Amygdala (tissue), 56 donors: ENCODE measurements around the gene LFNG.

Experiments used
- DNase-seq, 56 donors: peaks; one replicate each; lab custom pipeline; 2025; lab: John Stamatoyannopoulos, UW

Gene LFNG

DNA sequence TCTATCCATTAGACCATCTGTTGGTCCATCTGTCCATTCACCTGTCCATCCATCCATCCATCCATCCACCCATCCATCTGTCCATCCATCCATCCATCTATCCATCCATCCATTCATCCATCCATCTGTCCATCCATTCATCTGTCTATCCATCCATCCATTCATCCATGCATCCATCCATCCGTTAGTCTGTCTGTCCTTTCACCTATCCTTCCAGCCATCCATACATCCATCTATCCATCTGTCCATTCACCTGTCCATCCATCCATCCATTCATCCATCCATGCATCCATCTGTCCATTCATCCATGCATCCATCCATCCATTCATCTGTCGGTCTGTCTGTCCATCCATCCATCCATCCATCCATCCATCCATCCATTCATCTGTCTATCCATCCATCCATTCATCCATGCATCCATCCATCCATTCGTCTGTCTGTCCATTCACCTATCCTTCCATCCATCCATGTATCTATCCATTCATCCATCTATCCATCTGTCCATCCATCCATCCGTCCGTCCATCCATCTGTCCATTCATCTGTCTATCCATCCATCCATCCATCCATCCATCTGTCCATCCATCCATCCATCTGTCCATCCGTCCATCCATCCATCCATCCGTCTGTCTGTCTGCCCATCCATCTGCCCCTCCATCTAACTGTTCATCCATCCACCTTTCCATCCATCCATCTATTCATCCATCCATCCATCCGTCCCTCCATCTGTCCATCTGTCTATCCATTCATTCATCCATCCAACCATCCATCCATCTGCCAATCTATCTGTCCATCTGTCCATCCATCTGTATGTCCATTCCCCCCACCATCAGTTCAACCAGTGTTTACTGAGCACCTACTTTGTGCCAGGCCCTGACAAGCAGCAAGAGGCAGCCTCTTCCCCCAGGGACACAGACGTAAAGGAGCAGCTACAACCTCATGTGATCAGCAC, 4.8 kb upstream of the LFNG start:
- no peak for DNase-seq

DNA sequence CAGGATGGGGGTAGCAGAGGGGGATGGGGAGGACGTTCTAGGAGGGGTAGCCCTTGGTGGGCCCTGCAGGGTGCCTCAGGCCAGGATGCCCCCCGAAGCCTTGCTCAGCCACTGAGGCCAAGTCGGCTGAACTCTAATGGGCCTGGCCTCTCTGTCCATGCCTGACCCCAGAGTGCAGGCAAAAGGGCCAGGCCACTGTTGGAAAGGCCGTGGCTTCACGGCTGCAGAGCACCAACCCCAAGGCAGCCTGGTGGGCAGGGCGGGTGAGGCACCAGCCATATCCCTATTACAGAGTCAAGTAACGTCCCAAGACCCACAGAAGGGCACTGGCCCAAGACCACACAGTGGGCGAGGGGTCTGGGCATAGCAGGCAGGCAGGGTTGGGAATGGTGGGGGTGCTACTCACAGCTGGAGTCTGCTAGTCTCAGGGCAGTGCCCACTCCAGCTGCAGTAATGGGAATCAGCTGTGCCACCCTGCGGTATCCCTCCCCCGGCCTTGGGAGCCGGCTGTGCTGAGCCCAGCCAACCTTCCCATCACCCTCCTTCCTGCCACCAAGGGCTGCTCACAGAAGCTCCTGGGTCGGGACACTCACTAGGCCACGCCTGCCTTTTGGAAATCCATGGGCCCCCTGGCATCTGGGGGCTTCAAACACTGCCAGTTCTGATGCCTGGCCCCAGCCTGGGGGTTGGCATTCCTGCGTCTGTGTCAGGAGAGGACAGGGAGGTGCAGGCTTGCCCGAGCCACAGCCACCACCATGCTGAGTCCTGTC, 4.0 kb upstream of the LFNG start:
- DNase-seq = no peak

DNA sequence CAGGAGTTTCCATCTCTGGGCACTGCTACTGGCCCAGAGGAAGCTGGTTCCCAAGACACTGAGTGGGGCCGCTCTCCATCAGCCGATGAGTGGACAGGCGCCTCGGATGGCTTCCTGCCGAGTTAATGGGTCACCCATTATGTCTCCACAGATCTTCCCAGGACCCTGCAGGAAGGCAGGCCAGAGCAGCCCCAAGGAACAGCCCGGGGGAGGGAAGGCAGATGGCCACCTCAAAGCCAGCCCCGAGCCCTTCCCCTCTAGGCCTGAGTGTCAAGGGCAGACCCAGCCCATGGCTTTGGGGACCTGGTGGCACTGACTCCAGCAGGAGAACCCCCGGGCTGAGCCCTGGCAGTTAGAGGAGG, 3.4 kb upstream of the LFNG start:
- no peak for DNase-seq

DNA sequence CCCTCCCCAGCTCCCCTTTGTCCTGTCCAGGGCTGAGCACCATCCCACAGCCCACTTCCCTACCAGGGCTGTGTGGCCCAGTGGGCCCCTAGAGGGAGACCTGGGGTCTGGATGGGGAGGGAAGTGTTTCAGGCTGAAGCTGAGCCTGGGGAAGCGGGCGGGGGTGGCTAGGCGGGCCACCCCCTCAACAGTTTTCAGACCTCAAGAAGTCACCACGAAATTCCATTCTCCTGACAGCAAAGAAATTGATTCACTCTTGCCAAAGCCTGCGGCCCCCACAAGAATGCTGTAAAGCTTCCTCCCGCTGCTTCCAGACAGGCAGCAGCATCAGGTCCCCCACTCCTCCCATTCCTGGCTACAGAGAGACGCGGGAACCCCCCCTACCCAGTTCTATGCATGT, 2.5 kb upstream of the LFNG start:
- DNase-seq = no peak

DNA sequence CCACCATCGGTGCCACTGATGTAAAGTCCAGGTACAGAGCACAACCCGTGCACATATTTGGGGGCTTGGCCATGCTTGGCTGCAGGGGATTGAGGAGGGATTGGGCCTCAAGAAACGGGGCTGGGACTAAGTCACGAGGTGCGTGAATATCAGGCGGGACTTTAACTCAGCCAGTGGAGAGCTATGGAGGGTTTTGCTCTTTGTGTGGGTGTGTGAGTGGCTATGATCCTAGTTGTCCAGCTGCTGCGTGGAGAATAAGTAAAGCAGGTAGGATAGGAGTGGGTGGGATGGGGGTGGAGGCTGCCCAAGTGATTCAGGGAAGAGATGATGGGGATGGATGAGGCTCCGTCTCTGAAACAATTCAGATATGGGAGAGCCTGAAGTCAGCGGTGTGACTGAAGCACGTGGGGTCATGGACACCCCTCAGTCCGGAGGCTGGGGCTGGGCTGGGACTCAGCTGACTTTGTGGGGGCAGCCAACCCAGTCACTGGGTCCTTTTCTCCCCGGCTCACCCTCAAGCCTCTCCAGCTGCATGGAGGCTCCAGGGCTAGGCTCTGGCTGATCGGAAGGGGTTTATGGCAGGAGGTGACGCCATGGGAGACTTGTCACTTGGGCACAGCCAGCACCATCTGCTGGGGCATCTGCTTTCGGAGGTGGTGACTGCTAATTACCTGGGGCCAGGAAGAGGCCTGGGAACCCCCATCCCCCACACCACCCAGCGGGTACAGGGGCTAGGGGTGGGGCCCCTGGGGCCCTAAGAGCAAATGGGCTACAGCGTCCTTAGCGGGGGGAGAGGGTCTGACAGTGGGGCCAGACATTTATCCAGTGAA, 1.7 kb upstream of the LFNG start:
- no peak for DNase-seq

DNA sequence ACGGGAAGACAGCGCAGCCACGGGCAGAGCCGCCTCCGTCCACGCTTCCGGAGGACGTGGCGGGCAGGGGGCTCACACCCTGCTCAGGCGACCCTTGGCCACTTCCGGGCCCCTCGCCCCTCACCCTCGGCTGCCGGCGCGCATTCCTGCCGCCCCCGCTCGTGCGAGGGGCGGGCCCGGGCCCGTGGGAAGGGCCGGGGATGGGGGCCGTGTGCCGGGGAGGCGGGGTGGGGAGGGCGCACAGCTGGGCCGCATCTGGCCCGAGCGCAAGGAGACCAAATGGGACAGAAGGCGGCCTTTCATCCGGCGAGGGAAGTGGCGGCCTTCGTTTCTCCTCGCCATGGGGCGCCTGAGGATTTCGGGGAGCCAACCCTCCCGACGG, 846 bp upstream of the LFNG start:
- DNase-seq = no peak

DNA sequence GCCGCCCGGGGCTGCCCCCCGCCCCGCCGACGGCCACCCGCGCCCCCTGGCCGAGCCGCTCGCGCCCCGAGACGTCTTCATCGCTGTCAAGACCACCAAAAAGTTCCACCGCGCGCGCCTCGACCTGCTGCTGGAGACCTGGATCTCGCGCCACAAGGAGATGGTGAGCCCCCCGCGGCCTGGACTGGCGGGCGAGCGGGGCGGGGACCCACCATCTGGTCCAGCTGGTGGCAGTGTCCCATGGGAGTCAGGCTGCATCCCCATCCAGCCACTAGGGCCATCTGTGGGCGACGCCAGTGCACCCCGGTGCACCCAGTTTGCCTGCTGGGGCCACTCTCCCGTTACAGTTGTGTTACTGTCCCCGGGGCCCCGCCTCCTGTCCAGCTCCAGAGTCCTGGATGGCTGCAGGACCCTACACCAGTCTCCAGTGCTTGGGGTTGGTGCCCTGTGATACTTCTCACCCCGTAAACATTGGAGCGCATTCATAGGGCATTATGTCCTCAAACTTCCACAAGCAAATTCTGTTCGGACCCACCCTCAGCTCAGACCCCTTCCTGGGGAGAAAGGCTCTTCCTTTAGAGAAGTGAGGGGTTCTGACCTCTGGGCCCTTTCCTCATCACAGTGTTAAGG, 672 bp downstream of the LFNG start:
- DNase-seq = peak in 5 of 56 donors; percentile 24 to 45 (median 37)

DNA sequence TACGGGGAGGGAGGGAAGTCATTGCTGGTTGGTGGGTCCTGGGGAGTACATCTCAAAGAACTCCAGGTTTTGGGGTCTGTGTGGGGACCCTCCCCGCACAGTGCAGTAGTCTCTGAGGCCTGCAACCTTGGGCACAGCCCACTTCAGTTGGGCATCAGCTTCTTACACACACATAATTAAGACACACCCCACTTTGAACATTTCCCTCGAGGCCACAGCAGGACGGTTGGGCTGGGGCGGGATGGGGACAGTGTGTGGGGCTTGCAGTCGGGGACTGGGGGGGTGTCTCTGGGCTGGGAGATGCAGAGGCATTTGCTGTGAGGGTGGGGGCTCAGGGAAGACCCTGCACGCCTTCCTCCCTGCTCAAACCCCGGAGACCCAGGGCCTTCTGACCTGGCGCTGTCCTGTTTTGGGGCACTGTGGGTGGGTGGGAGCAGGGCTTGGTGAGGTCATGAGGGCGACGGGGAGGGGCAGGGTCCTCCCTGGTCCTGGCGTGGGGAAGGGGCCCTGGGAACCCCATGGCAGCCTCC, 1.3 kb downstream of the LFNG start:
- peak in 1 of 56 donors; percentile 38 for DNase-seq

DNA sequence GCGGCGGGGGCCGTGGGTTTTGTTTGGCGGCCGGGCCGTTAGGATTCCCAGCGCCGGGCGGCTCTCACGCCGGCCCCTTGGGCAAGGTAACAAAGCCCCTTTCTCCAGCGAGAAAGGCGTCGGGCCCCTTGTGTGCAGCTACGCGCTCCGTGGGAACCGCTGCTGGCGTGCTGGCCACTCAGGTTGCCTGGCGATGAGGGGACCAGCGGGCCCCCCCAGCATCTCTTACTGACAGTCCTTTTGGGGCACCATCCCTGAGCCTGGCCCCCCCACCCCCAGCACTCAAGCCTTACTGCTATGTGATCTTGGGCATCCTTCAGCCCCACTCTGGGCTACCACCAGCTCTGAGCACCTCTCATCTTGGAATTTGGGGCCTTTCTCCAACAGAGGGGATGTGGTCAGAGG, 1.8 kb downstream of the LFNG start:
- DNase-seq = peak in 5 of 56 donors; percentile 14 to 40 (median 35)

DNA sequence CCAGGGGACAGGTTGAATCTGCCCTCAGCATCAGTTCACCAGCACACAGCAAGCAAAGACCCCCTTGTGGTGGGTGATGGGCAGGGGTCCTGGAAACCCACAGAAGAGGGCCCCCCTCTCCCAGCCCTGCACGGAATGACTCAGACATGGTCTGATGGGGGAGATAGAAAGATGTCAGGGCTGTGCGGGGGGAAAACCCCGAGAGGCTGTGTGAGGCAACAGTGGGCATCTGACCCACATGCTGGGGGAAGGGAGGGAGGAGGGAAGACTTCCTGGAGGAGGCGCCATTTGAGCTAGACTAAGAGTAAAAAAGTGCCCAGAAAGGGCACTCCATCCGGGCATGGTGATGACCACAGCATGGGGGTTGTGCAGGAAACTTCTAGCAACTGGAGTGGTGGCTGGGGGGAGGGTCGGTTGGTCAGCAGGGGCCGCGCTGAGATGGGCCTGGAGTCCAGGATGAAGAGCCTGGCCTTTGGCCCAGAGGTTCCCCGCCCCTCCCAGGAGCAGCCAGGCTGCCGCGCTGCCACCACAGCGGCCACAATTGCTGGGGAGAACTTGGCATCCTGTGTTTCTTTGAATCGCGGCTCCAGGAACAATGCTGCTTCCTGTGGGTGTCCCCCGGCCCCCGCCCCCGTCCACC, 2.5 kb downstream of the LFNG start:
- peak in 13 of 56 donors; percentile 18 to 58 (median 32) for DNase-seq

DNA sequence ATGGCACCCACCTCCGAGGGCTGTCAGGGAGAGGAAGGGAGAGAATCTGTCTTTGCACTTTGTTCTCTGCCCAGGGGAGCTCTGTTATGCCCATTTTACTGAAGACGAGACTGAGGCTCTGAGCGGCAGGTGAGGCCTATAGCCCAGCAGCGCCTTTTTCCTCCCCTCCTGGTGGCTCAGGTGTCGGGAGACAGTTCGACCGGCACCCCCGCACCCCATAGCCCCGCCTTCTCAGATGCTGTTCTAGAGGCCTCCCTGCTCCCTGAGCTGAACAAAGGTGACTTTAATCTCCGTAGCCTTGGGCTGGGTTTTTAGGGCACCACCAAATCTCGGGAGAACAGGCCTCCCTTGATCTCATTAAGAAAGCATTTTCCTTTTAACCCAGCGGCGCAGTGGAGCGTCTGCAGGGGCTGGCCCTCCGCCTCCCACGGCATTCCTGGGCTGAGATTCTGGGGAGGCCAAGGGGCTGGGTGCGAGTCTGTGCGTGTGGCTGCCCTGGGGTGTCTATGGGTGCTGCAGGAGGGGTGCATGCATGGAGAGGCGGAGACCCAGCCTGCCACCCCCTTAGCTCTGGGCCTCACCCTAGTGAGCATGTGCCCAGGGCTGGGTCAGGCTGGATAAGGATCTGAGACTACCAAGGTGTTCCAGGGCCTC, 3.3 kb downstream of the LFNG start:
- no peak for DNase-seq

DNA sequence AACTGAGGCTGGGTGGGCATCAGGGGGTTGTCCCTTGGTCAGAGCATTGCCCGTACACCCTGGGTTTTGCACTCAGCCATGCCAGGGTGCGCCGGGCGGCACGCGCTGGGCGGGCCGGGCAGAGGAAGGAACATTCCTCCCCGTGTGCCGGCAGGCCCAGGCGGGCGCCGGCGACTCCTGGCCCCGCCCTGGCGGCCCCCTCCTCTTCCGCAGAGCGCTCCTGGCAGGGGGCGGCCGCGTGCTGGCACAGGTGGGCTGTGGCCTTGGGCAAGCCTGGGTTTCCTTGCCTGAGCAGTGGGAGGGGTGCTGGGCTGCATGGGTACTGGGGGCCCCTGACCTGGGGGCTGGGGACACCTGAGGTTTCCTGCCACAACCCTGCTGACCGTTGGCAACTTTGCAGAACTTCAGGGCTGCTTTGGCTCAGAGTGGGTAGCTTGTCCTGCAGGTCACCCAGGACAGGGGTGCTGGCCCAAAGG, 3.9 kb downstream of the LFNG start:
- DNase-seq = no peak

DNA sequence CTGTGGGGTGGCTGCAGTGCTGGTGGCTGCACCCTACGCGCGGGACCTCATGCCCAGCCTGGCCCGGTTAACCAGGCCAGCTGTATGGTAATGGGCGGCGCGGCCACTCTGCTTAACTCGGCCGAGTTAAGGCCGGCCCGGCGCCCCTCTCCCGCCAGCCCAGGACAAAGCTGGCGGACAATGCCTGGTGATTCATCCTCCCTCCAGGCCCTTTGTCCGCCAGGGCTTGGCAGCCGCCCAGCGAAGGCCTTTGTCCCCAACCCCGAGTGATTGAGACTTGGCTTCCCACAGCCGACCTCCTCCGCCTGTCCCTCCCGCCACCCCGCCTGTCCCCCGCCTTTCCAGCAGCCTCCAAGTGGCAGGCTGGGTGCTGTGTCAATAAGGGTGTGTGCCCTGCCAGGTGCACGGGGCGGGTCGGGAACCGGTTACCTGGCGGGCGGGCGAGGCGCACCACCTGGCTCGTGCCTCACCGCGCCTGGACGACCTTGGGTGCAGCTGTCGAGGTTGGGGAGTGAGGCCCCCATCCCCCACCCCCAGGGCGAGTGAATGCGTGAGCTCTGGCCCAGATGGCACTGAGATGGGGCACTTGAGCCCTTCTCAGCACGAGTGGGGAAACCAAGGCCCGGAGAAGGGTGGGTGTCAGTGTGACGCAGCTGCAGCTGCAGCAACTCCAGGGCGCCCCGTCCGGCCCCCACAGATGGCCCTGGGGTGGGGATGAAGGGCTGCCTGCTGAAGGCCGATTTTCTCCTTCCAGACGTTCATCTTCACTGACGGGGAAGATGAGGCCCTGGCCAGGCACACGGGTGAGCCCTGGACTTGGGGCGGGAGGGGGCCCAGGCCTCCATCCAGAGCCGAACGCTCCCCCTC, 4.6 kb downstream of the LFNG start:
- DNase-seq = peak in 55 of 56 donors; percentile 23 to 93 (median 82)

DNA sequence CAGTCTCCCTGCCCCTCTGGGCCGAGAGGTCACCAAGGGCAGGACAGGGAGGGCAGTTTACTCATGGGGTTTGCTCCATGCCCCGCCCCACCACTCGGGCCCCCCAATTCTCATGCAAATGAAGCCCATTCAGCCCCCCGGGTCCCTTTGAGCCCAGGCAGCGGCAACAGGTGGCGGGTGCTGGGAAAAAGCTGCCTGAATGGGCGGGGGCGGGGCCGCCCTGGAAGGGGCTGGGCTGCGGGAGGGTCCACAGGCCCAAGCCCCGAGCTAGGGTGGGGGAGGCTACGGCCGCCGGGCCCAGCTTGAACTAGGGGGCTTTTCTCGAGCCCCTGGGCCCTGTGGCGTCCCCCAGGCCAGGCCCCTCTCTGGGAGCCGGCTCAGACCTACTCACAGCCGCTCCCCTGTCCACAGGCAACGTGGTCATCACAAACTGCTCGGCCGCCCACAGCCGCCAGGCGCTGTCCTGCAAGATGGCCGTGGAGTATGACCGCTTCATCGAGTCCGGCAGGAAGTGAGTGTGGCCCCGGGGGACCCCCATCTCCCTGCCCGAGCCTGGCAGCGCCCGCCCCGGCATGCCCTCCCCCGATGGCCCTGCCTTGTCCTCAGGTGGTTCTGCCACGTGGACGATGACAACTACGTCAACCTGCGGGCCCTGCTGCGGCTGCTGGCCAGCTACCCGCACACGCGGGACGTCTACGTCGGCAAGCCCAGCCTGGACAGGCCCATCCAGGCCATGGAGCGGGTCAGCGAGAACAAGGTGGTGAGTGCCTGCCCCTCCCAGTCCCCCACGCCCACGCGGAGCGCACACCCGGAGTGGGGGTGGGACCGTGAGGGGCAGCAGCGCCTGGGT, 5.5 kb downstream of the LFNG start:
- DNase-seq = no peak

DNA sequence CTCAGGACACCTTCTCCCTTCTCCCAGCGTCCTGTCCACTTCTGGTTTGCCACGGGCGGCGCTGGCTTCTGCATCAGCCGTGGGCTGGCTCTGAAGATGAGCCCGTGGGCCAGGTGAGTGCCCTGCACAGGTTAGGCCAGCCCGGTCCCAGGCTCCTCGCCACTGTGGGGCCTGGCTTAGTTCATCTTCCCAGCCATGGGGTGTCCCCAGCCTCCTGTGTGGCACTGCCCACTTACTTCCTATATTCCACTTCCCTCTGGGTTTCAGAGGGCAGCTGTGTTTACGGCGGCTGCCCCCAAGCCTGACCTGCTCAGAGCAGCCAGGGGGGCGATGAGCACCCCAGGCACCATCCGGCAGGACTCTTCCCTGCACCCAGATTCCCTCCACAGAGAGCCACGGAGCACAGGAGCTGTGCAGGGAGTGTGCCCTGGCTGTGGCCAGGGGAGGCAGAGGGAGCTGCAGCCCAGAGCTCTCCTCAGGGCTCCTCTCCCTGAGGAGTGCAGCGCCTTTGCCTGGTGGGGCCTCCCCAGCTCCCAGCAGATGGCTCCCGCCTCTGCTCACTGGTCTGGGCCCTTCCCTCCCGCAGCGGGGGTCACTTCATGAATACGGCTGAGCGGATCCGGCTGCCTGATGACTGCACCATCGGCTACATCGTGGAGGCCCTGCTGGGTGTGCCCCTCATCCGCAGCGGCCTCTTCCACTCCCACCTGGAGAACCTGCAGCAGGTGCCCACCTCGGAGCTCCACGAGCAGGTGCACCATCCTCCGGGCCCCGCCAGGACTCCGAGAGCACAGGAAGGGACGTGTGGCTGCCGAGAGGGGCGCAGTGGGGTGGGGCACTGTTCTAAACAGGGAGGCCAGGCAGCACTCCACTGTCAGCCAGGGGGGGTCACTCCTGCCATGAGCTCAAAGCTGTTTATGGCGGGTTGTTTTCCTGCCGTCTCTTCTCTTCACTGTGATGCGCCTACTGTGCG, 6.4 kb downstream of the LFNG start:
- peak in 2 of 56 donors; percentile 14 to 24 for DNase-seq
